NCI-H1694 (cell line): ENCODE measurements around the gene TTC21B.

Experiments
- DNase-seq: peaks from one replicate; lab custom pipeline; 2025; lab: John Stamatoyannopoulos, UW

Gene TTC21B

DNA sequence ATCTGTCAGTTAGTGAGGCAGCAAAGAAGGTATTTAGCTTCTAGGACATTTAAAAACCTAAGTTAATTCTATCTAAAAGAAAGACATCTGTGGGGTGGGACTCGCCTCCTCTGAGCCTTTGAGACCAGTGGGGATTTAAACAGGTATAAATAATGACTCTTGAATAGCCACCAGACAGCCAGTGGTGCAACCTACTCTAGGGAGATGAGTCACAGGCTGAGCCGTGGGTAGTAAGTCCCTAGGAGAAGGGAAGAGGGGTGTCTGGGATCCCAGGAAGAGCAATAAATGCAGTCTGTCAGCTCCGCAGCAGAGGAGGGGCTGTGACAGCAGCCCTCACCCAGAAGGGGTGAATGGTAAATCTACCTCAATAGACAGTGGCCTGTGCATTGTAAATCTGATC lies 116.5 kb downstream of the TTC21B start:
- DNase-seq, result no peak

DNA sequence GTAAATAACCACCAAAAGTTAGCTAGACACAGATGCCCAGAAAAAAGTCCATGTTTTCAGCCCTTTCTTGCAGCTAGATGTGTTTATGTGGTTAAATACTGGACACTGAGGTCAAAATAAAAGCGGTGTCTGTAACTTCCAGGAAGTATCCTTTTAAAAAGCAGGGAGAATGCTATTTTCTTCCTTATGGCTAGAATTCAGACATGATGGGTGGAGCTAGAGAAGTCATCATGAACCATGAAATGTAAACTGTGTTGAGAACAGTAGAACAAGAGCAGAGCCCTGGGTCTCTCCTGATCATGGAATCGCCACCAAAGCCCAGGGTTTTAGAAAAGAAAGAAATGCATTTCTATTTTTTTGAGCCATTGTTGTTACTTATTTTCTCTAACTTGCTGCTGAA lies 118.2 kb downstream of the TTC21B start:
- no peak for DNase-seq

DNA sequence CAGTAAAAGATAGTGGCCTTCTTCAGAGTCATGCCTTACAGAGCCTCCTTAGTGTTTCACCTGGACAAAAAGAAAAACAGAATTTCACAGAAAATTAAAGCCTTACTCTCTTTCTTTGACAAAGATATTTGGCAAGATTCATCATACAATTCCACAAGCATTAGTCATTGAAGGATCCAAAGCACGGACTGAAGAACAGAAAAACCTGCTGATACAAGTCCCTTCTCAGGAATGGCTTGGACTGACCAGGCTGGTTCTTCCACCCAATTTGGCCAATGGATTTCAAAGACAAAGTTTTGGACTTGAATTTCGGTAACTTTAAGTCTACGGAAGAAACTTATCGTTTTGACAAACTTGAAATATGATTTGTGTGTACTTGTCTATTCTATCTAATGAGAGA lies 120.4 kb downstream of the TTC21B start:
- DNase-seq, result no peak

DNA sequence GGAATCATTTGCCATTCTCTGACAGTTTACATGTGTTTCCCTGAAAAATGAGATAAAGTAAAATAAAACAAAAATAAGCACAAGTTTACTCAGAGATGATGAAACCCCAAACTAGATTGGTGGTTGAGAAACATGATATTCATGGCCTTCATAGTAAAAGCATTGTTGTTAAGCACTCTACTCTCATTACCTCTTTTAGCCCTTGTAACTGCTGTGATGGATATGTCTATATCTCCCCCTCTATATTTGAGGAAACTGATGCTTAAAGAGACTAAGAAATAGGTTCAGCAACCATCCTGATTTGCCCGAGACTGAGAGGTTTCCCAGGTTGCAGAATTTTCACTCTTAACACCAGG lies 125.7 kb downstream of the TTC21B start:
- no peak for DNase-seq

DNA sequence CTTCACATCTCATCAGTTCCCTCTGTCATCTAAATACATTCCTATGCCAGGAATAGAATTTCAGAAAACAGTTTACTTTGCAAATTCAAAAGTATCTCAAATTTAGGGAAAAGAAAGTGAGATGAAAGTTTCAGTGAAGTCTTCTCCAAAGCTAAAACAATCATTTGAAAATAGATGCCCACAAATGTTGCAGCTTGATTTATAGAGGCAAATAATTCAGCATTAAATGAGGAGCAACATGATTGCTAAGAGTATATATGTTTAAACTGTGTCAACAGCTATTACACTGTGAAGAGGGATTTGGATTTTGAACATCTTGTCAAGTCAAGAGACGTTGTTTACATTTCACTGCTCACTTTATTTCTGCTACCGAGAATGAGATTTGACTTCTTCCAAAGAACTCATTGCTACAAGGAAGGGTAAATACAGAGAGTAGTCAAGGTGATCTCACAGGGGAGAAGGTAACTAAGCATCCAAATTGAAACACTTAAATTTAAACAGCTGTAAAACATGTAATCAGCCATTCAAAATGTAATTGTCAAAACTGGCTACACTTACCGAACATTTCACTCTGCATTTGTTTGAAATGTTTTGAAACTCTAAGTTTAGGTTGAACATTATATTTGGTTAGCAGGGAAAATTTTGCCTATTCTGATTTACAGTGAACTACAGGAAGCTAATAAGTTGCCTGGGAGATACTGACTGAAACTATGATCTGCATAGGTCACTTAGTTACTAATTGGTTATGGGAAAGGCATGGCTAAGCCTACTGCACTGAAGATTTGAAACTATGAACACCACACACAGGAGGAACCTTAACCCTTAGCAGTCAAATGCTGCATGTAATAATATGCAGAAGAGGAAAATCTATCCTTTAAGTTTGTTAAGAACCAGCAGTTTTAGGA lies 126.3 kb downstream of the TTC21B start:
- no peak for DNase-seq

DNA sequence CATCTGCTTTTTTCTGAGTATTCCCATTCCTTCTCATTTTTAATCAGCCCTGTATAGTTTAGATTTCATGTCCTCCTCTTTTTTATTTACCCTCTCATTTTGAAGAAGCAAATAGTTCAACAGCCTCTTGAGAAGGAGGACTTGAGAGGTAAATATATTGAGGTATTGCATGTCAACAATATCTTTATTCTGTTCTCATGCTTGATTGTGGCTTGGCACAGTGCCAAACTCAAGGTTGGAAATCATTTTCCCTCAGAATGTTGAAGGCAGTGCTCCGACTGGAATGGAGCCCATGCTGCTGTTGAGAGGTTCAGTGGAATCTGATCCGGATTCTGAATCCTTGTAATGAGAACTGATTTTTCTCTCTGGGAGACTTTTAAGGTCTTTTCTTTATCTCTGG lies 128.5 kb downstream of the TTC21B start:
- peak; percentile 6 for DNase-seq
